ENCODE results near the gene PNLIPRP1.

The PNLIPRP1 gene

DNA sequence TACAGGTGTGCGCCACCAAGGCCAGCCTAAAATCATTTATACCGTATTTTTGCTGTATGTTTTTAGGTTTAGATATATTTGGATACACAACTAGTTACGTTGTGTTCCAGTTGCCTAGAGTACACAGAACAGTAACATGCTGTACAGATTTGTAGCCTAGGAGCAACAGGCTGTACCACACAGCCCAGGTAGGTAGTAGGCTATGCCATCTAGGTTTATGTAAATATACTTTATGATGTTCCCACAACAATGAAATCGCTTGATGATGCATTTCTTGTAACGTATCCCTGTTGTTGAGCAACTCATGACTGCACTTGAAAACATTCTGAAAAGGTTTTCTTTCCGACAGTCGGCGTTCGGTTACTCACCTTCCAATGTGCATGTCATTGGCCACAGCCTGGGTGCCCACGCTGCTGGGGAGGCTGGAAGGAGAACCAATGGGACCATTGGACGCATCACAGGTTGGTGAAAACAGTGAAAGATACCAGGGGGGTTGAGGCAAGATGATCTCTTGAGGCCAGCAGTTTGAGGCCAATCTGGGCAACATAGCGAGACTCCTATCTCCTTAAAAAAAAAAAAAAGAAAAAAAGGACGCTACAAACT, 37.3 kb upstream of the PNLIPRP1 start:
- no peak overlapping the region for H3K4me3 ChIP-seq (replicated peaks; ENCODE audit: low read depth, low read length)
- no peak for DNase-seq (ENCODE audit: extremely low read depth, insufficient read length)
- TF ChIP-seq, protein P1, sequence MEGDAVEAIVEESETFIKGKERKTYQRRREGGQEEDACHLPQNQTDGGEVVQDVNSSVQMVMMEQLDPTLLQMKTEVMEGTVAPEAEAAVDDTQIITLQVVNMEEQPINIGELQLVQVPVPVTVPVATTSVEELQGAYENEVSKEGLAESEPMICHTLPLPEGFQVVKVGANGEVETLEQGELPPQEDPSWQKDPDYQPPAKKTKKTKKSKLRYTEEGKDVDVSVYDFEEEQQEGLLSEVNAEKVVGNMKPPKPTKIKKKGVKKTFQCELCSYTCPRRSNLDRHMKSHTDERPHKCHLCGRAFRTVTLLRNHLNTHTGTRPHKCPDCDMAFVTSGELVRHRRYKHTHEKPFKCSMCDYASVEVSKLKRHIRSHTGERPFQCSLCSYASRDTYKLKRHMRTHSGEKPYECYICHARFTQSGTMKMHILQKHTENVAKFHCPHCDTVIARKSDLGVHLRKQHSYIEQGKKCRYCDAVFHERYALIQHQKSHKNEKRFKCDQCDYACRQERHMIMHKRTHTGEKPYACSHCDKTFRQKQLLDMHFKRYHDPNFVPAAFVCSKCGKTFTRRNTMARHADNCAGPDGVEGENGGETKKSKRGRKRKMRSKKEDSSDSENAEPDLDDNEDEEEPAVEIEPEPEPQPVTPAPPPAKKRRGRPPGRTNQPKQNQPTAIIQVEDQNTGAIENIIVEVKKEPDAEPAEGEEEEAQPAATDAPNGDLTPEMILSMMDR (IDR thresholded peaks at IDR 0.05; ENCODE audit: insufficient read depth, low read length, poor library complexity, severe bottlenecking): no peak
- H3K27me3 ChIP-seq (replicated peaks; ENCODE audit: control insufficient read depth, insufficient read depth, low read length): no peaks in the 10 kb centered on the region
- no peaks in the 10 kb centered on the region for H3K36me3 ChIP-seq (ENCODE audit: control insufficient read depth, insufficient read depth, low read length)

DNA sequence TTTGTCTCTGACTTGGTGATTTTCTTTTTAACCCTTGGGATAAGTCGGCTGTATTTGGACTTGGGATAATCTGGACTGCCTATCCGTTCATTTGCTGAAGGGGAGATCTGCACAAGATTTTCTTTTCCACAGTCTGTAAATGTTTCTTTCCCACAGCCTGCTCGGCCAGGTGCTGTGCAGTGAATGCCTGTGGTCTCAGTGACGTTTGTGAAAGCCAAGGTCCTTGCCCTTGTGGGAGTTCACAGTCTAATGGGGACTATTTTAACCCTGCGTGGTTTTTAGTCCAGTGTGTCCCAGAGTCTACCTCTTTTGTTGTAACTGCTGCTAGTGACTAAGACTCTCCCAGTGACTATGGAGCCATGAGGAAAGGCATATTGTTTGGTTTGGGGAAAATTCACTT, 36.1 kb upstream of the PNLIPRP1 start:
- TF ChIP-seq, protein P1 (IDR thresholded peaks at IDR 0.05; ENCODE audit: insufficient read depth, low read length, poor library complexity, severe bottlenecking): no peak
- Histone ChIP-seq H3K36me3 (ENCODE audit: control insufficient read depth, insufficient read depth, low read length) (no peaks in the 10 kb centered on the region), H3K27me3 (replicated peaks; ENCODE audit: control insufficient read depth, insufficient read depth, low read length) (no peaks in the 10 kb centered on the region), H3K4me3 (replicated peaks; ENCODE audit: low read depth, low read length) (no peak overlapping the region)
- DNase-seq (ENCODE audit: extremely low read depth, insufficient read length): no peak

- no peaks in the 10 kb centered on the region for H3K36me3 ChIP-seq (ENCODE audit: control insufficient read depth, insufficient read depth, low read length)
- DNase-seq (ENCODE audit: extremely low read depth, insufficient read length): no peak
- TF ChIP-seq, protein P1 (IDR thresholded peaks at IDR 0.05; ENCODE audit: insufficient read depth, low read length, poor library complexity, severe bottlenecking): no peak
These were observed 34.9 kb upstream of the PNLIPRP1 start for GRCh38 chr10:116555880-116556279.

GRCh38 chr10:116557305-116557880, 33.4 kb upstream of the PNLIPRP1 start:
- H3K36me3 ChIP-seq (ENCODE audit: control insufficient read depth, insufficient read depth, low read length): no peaks in the 10 kb centered on the region
- no peak overlapping the region for H3K4me3 ChIP-seq (replicated peaks; ENCODE audit: low read depth, low read length)
- H3K27me3 ChIP-seq (replicated peaks; ENCODE audit: control insufficient read depth, insufficient read depth, low read length): no peaks in the 10 kb centered on the region
- TF ChIP-seq, protein P1 (IDR thresholded peaks at IDR 0.05; ENCODE audit: insufficient read depth, low read length, poor library complexity, severe bottlenecking): no peak
- no peak for DNase-seq (ENCODE audit: extremely low read depth, insufficient read length)

More at GRCh38 chr10:116555880-116556279, 34.9 kb upstream of the PNLIPRP1 start:
- no peaks in the 10 kb centered on the region for H3K27me3 ChIP-seq (replicated peaks; ENCODE audit: control insufficient read depth, insufficient read depth, low read length)
- H3K4me3 ChIP-seq (replicated peaks; ENCODE audit: low read depth, low read length): no peak overlapping the region

DNA sequence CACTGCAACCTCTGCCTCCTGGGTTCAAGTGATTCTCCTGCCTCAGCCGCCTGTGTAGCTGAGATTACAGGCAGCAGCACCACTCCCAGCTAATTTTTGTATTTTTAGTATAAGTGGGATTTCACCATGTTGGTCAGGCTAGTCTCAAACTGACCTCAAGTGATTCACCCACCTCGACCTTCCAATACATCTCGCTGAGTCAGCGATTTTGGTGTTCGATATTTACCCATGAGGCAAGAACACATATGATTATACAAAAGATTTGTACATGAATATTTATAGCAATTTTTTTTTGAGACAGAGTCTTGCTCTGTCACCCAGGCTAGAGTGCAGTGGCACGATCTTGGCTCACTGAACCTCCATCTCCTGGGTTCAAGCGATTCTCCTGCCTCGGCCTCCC, 25.2 kb upstream of the PNLIPRP1 start:
- H3K4me3 ChIP-seq (replicated peaks; ENCODE audit: low read depth, low read length): no peak overlapping the region
- H3K36me3 ChIP-seq (ENCODE audit: control insufficient read depth, insufficient read depth, low read length): no peaks in the 10 kb centered on the region
- no peak for DNase-seq (ENCODE audit: extremely low read depth, insufficient read length)
- no peaks in the 10 kb centered on the region for H3K27me3 ChIP-seq (replicated peaks; ENCODE audit: control insufficient read depth, insufficient read depth, low read length)
- TF ChIP-seq, protein P1 (IDR thresholded peaks at IDR 0.05; ENCODE audit: insufficient read depth, low read length, poor library complexity, severe bottlenecking): no peak

Measured in GM06990 (cell line).